ENCODE data around the gene METTL22. TPM values are rescaled to one million over a fixed set of nuclear protein-coding genes. Genes with fewer than 3 reads are reported as not detected.

METTL22 gene
- total and polyA plus RNA-seq, 4 donors, result 6.5 to 17.9 (median 14.4) TPM

Small RNA genes within 50 kb of the gene (small RNA-seq; reads per million reads assigned to genes)
- gene RN7SL743P, result not detected

Other genes starting within 250 kb of the METTL22 start
- gene TMEM114, start 31.2 kb upstream of the METTL22 start, total RNA-seq, result not detected
- gene TMEM114, start 31.2 kb upstream of the METTL22 start, polyA plus RNA-seq, result not detected
- gene ABAT, start 52.9 kb downstream of the METTL22 start, total RNA-seq, result 100 to 1,000 TPM in 1 of 2 donors, 10 to 100 TPM in 1; 52.4 to 201 TPM
- gene ABAT, start 52.9 kb downstream of the METTL22 start, polyA plus RNA-seq, result 100 to 1,000 TPM in 1 of 2 donors, 10 to 100 TPM in 1; 81.6 to 205 TPM
- 1 to 10 TPM; 3.3 to 6.5 TPM for gene TMEM186, start 175.9 kb downstream of the METTL22 start, total RNA-seq
- 10 to 100 TPM in 1 of 2 donors, 1 to 10 TPM in 1; 7.6 to 11.0 TPM for gene TMEM186, start 175.9 kb downstream of the METTL22 start, polyA plus RNA-seq
- gene PMM2, start 176.1 kb downstream of the METTL22 start, total RNA-seq, result 10 to 100 TPM in 1 of 2 donors, 1 to 10 TPM in 1; 6.8 to 38.9 TPM
- 10 to 100 TPM; 22.0 to 38.0 TPM for gene PMM2, start 176.1 kb downstream of the METTL22 start, polyA plus RNA-seq
- gene CARHSP1, start 247.3 kb downstream of the METTL22 start, total RNA-seq, result 100 to 1,000 TPM in 1 of 2 donors, 10 to 100 TPM in 1; 81.2 to 162 TPM
- gene CARHSP1, start 247.3 kb downstream of the METTL22 start, polyA plus RNA-seq, result 100 to 1,000 TPM in 1 of 2 donors, 10 to 100 TPM in 1; 96.9 to 141 TPM

All from liver (tissue), 5 donors.